ENCODE results near the gene DGKE.

Gene DGKE

GRCh38 chr17:56810891-56811775, 22.8 kb upstream of the DGKE start:
- no peak for TF ChIP-seq CTCF (IDR thresholded peaks at IDR 0.05; ENCODE audit: insufficient read depth, low read depth, low read length, missing control alignments)
- no peak overlapping the region for H3K4me3 ChIP-seq (ENCODE audit: low read depth, low read length)
- no peak for DNase-seq (ENCODE audit: low read depth)

GRCh38 chr17:56812901-56813388, 21.0 kb upstream of the DGKE start:
- no peak for DNase-seq (ENCODE audit: low read depth)
- TF ChIP-seq CTCF (IDR thresholded peaks at IDR 0.05; ENCODE audit: insufficient read depth, low read depth, low read length, missing control alignments): no peak
- no peak overlapping the region for H3K4me3 ChIP-seq (ENCODE audit: low read depth, low read length)

- H3K4me3 ChIP-seq (ENCODE audit: low read depth, low read length): no peak overlapping the region
- no peak for DNase-seq (ENCODE audit: low read depth)
- no peak for TF ChIP-seq CTCF (IDR thresholded peaks at IDR 0.05; ENCODE audit: insufficient read depth, low read depth, low read length, missing control alignments)
These were observed 18.2 kb upstream of the DGKE start for GRCh38 chr17:56815711-56816110.

GRCh38 chr17:56817066-56817465, 16.9 kb upstream of the DGKE start:
- TF ChIP-seq CTCF (IDR thresholded peaks at IDR 0.05; ENCODE audit: insufficient read depth, low read depth, low read length, missing control alignments): no peak
- no peak overlapping the region for H3K4me3 ChIP-seq (ENCODE audit: low read depth, low read length)
- no peak for DNase-seq (ENCODE audit: low read depth)

- no peak for TF ChIP-seq CTCF (IDR thresholded peaks at IDR 0.05; ENCODE audit: insufficient read depth, low read depth, low read length, missing control alignments)
- H3K4me3 ChIP-seq (ENCODE audit: low read depth, low read length): no peak overlapping the region
- DNase-seq (ENCODE audit: low read depth): no peak
These were observed 14.9 kb upstream of the DGKE start for GRCh38 chr17:56819030-56819429.

GRCh38 chr17:56819431-56820145, 14.4 kb upstream of the DGKE start:
- peak; percentile 80 for DNase-seq (ENCODE audit: low read depth)
- peak; percentile 82 for TF ChIP-seq CTCF (IDR thresholded peaks at IDR 0.05; ENCODE audit: insufficient read depth, low read depth, low read length, missing control alignments)
- no peak overlapping the region for H3K4me3 ChIP-seq (ENCODE audit: low read depth, low read length)

Data from GM12865 (cell line).